Activated naive CD4-positive, alpha-beta T cell treated with Interleukin-2 at 50 U/mL for 16 hours (primary cell): ENCODE results near the gene TRIM71.
"Not testable (repeated sequence)": the region's sequence is repeated elsewhere in the genome, so short reads cannot be mapped to it uniquely, and the experiment has no call there.

Source experiments
- DNase-seq: peaks from one replicate; pipeline ENCODE4 v3.0.0-alpha.2; 2020

TRIM71 gene

DNA sequence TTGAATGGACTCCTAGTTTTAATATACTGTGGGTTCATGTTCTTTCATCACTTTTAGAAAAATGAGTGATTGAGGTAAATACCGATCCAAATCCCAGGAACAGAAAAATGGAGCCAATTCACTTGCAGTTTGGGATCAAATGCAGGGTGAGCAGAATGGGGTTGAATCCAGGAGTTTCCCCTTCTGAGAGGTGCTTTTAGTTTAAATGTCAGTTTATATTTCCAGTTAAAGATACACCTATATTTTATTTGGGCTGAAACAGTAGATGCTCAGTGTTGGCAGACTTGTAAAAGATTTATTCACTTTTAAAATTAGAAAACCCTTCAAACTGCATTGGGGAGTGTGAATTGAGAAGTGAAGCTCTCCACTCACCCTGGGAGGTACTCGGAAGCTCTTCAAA, 2.6 kb downstream of the TRIM71 start:
- DNase-seq = no peak

GRCh38 chr3:32820971-32821685, 3.3 kb downstream of the TRIM71 start:
- no peak for DNase-seq

GRCh38 chr3:32821686-32822296, 4.0 kb downstream of the TRIM71 start:
- no peak for DNase-seq

GRCh38 chr3:32822609-32823498, 5.1 kb downstream of the TRIM71 start:
- DNase-seq = no peak

DNA sequence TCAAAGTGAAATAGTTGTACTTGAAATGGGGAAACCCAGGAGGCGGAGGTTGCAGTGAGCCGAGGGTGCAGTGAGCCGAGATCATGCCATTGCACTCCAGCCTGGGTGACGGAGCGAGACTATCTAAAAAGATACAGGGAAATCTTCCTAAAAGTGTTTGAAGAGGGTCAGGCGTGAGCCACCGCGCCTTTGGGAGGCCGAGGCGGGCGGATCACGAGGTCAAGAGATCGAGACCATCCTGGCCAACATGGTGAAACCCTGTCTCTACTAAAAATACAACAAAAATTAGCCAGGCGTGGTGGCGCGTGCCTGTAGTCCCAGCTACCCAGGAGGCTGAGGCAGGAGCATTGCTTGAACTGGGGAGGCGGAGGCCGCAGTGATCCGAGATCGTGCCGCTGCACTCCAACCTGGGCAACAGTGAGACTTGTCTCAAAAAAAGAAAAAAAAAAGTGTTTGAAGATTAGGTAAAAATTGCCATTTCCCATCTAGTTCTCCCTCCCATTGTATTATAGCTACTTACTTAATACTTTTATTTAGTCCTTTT, 5.9 kb downstream of the TRIM71 start:
- not testable (repeated sequence) for DNase-seq

DNA sequence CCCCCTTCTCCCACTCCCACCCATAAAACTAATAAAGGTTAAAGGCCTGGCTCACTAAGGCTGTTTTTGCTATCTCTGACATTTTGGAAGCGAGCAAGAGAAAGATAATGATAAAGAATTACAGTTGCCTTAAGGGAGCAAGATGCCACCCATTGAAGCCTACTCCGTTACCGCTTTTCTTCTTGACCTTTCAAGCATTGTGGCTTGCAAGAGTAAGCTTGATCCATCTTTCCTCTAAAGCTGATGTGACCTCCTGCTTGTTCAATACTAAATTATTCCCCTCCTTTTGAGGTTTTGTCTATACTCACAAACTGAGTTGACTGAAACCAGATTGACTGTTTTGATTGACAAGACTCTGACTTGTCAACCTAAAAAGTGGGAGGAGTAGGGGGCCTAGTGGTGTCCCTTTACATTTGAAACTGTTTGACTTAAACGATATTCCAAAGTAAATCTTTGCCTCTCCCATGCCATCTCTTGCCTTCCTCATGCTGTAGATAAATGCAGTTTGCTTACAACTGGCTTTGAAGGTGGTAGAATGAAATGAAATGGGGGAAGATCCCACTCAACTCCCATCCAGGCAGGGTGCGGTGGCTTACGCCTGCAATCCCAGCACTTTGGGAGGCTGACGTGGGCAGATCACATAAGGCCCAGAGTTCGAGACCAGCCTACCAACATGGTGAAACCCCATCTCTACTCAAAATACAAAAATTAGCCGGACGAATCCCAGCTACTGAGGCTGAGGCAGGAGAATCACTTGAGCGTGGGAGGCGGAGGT, 8.0 kb downstream of the TRIM71 start:
- DNase-seq = no peak

DNA sequence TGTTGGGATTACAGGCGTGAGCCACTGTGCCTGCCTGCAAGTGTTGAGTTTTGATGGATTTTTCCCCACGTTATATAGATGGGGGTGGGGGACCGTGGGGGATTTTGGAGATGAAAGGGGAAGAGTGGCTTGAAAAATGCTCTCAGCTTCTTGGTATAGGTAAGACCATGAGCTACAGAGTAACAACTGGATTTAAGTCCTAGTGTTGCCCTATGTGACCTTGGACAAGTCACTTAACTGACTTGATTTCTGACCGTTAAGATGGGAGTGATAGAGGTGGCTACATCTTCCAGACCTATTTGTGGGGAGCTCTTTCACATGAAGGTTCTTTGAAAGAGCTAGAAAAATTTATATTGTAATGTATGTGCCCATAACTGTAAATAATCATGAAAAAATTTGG, 13.3 kb downstream of the TRIM71 start:
- DNase-seq = no peak

DNA sequence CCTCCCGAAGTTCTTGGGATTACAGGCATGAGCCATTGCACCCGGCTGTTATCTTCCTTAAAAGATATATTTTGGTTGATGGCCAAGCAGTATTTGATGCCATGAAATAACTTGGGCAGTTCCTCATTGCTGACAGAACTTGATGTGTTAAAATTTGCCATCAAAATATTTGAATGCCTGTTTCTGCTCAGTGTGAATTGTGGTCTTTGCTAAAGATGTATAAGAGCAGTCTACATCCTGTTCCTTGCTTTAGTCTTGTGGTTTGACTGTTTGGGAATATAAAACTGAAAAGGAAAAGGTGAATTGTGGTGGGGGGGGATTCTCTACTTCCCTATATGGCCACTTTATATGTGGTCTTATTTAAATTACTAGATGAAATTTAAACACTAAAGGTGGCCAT, 14.0 kb downstream of the TRIM71 start:
- no peak for DNase-seq

- DNase-seq = no peak
Measured at GRCh38 chr3:32832193-32832592, 14.4 kb downstream of the TRIM71 start.

- DNase-seq = no peak
Measured at GRCh38 chr3:32835049-32835371, 17.2 kb downstream of the TRIM71 start.

DNA sequence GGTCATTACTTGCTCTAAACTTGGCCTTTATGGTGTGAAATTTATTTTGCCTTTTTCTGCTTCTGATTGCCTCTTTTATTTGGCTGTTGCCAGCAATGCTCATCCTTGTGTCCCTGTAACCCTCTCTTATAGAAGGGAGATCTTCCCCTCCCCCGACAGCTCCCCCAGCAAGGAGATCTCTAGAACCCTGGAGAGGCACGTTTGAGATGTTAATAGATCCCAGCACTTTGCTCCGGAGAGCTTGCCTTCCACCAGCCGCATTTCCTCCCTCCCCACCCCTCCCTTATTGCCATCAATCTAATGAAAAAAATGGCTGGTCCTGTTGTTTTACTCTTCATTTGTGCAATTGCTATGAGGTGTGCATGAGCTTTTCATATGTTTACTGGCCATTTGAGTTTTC, 18.2 kb downstream of the TRIM71 start:
- DNase-seq = no peak

DNA sequence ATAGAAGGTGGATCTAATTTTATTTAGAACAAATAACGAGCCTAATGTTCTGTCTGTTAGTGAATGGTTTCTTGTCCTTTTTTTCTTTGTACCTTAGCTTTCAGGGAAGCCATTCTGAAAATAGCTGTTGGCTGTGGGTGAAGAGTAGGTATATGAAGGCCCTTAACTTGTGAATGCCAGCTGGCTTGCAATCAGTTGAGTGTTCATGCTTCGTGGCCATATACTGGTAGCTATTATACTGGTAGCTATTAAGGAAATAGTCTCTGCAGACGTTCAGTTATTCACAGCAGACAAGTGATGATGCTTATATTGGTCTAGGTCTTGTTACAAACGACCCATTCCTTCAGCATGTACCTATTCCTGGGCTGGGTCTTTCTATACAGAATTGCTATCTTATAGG, 18.8 kb downstream of the TRIM71 start:
- no peak for DNase-seq

DNA sequence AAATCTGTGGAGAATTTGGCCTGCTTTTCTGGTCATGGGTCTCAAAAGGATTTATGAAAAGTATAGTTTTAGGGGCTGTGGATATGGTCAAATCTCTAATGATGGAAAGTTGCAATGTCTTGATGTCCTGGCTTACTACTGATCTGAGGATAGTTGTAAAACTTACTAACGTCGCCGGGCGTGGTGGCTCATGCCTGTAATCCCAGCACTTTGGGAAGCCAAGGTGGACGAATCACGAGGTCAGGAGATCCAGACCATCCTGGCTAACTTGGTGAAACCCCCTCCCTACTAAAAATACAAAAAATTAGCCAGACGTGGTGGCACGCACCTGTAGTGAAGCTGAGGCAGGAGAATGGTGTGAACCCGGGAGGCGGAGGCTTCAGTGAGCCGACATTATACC, 19.6 kb downstream of the TRIM71 start:
- DNase-seq = no peak

- DNase-seq = no peak
Measured at GRCh38 chr3:32837789-32838188, 20.0 kb downstream of the TRIM71 start.

- no peak for DNase-seq
Measured at GRCh38 chr3:32839714-32840085, 21.9 kb downstream of the TRIM71 start.

DNA sequence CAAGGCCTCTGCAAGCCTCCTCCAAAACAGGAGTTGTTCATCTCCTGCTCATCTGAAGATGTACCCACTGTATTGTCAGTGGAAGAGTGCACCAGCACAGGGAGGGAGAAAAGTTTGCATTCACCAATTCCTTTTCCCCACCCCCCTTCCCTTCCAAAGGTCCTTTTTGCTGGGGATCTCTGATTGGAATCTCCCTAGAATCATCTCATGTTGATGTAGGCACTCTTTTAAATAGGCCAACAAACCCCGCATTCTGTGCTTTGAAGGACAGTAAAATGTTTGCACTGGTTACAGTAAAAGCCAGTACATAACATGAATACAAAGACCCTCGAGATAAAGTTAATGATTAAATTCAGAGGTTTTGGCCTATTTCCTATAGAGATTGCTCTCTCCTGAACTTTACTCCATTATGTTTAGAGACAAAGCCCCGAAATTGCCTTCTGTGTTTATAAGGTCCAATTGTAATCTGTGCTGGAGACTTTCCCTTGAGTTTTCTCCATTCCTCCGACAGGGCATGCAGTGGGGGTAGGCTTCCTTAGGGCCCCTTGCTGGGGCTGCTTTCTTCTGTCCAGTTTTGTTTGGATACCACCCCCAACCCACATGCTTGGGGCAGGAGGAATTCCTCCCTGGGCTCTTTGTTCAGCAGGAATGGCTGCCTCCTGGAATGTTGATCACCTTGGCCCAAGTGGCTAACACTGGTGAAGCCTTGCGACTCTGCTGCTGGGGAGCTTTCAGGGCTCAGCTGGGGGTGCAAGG, 22.5 kb downstream of the TRIM71 start:
- DNase-seq = no peak

DNA sequence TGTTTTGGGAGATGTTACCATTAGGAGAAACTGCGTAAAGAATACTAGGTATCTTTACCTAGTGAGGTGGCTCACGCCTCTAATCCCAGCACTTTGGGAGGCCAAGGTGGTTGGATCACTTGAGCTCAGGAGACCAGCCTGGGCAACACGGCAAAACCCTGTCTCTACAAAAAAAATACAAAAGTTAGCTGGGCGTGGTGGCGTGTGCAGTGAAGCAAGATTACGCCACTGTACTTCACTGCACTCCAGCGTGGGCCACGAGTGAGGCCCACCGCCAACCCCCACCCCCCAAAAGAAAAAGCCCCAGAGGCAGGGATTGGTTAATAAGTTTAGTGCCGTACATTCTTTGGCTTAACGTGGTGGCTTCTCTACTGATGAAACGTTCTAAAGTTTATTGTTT, 23.5 kb downstream of the TRIM71 start:
- no peak for DNase-seq

- no peak for DNase-seq
Measured at GRCh38 chr3:32841867-32842470, 24.2 kb downstream of the TRIM71 start.

- DNase-seq = no peak
Measured at GRCh38 chr3:32842531-32842931, 24.7 kb downstream of the TRIM71 start.

DNA sequence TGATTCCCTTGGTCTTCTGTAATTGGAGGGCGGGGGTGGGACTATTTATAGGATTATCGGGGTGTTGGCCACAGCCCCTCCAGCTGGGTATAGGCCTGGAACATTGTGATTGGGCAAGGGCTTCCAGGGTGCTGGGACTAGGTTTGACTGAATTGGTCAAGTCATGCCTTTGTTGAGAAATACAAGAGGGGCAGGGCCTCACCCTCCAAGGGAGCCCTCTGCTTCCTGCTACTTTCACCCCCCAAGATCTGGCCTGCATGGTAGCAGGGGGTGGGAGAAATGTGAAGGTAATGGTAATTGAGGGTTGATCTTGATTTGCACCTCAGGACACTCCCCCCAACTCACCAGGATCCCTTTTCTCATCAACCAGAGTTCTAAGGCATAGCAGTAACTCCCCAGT, 25.2 kb downstream of the TRIM71 start:
- no peak for DNase-seq

GRCh38 chr3:32843510-32844321, 25.9 kb downstream of the TRIM71 start:
- no peak for DNase-seq
